Colonic mucosa (tissue), 4 donors: ENCODE results near the gene DMBX1. TPM values are rescaled to one million over a fixed set of nuclear protein-coding genes. Genes with fewer than 3 reads are reported as not detected.

Source experiments
- DNase-seq: peaks from one replicate; pipeline ENCODE4 v3.0.0-alpha.2; 2020
- H3K27ac ChIP-seq: fragments of 200-600 bp; one replicate; pipeline ENCODE4 v1.8.0; 2021
- H3K27me3 ChIP-seq: fragments of 200-600 bp; one replicate; pipeline ENCODE4 v1.8.0; 2021
- H3K36me3 ChIP-seq: fragments of 200-600 bp; one replicate; pipeline ENCODE4 v1.8.0; 2021
- H3K4me1 ChIP-seq: fragments of 200-600 bp; one replicate; pipeline ENCODE4 v1.8.0; 2021; ENCODE audit warnings: mild to moderate bottlenecking
- H3K4me3 ChIP-seq: fragments of 200-600 bp; one replicate; pipeline ENCODE4 v1.8.0; 2021
- H3K9ac ChIP-seq, 2 donors: one replicate each; pipeline ENCODE4 v1.7.0; 2013; ENCODE audit warnings: control low read depth in 2 of 2, low read depth in 2 of 2, low read length in 2 of 2
- H3K9me3 ChIP-seq: fragments of 200-600 bp; one replicate; pipeline ENCODE4 v1.8.0; 2021
- CTCF ChIP-seq: fragments of 200-600 bp; IDR thresholded peaks from one replicate; pipeline ENCODE4 v1.8.0; 2022; ENCODE audit warnings: antibody characterized with exemption, mild to moderate bottlenecking
- intact Hi-C: fragments of 100-400 bp; cut with DNase I; formaldehyde crosslinking; loops from one replicate; pipeline ENCODE4 v1.14.1; 2022
- total RNA-seq, 2 donors: library from RNA; stranded (reverse); fragmentation: NEBNext Ultra II Directional in 1 of 2; extraction: Animal tissue kit (Norgen Biotek cat#: 25700) in 1 of 2; gene quantifications; one replicate each; pipeline ENCODE4 v1.2.1, GENCODE V29; 2021
- donor health status: healthy.
- donor health status: DM: no; HTN: no; CAD: no.
- donor health status: DM: no; HTN: no; CAD: no.

The DMBX1 gene
- total RNA-seq: not detected

GRCh38 chr1:46489638-46490405 lies at the start of gene DMBX1:
TSS of gene DMBX1 (plus strand) at chr1:46489836. CDS start at chr1:46507011, 17,175 bp downstream.
- intact Hi-C loops: no loop called here
- Histone ChIP-seq H3K27me3 (peaks cover 92% of the 10 kb centered on the region), H3K27ac (no peak within 1 kb of the TSS), H3K36me3 (no peaks in the 10 kb centered on the region), H3K9me3 (no peaks in the 10 kb centered on the region), H3K4me1 (peaks cover 6% of the 10 kb centered on the region), H3K4me3 (peak within 1 kb of the TSS; percentile 29), H3K9ac (no peak within 1 kb of the TSS)
- no peak for TF ChIP-seq CTCF
- peak; percentile 65 for DNase-seq

GRCh38 chr1:46440478-46440877 lies 49.2 kb upstream of the DMBX1 start:
- Histone ChIP-seq H3K27me3 (no peaks in the 10 kb centered on the region), H3K9ac (no peak overlapping the region), H3K9me3 (no peaks in the 10 kb centered on the region), H3K27ac (no peak overlapping the region), H3K4me3 (no peak overlapping the region), H3K4me1 (no peaks in the 10 kb centered on the region), H3K36me3 (no peaks in the 10 kb centered on the region)
- intact Hi-C loops: loop anchor here (10.0 kb wide), 1 partner anchor 284 kb away; no protein-coding TSS in a partner anchor
- TF ChIP-seq CTCF: no peak
- no peak for DNase-seq

- intact Hi-C loops: loop anchor here (10.0 kb wide), 1 partner anchor 282 kb away; no protein-coding TSS in a partner anchor
- peak overlapping the region; percentile 18 to 52 for H3K9ac ChIP-seq
- peak; percentile 89 for DNase-seq
- no peak overlapping the region for H3K27ac ChIP-seq
- no peaks in the 10 kb centered on the region for H3K9me3 ChIP-seq
- peaks cover 7% of the 10 kb centered on the region for H3K27me3 ChIP-seq
- TF ChIP-seq CTCF: peak; percentile 98
- no peaks in the 10 kb centered on the region for H3K4me1 ChIP-seq
- H3K4me3 ChIP-seq: peak overlapping the region; percentile 12
- no peaks in the 10 kb centered on the region for H3K36me3 ChIP-seq
Observed at GRCh38 chr1:46442317-46443161, 47.1 kb upstream of the DMBX1 start.

- Histone ChIP-seq H3K4me1 (no peaks in the 10 kb centered on the region), H3K36me3 (no peaks in the 10 kb centered on the region), H3K27me3 (peaks cover 25% of the 10 kb centered on the region), H3K27ac (no peak overlapping the region), H3K4me3 (no peak overlapping the region), H3K9me3 (no peaks in the 10 kb centered on the region), H3K9ac (no peak overlapping the region)
- TF ChIP-seq CTCF: no peak
- intact Hi-C loops: loop anchor here (10.0 kb wide), 1 partner anchor 280 kb away; no protein-coding TSS in a partner anchor
- DNase-seq: no peak
Observed at GRCh38 chr1:46444466-46444865, 45.2 kb upstream of the DMBX1 start.

GRCh38 chr1:46445773-46446256 lies 43.8 kb upstream of the DMBX1 start:
- Histone ChIP-seq H3K4me3 (no peak overlapping the region), H3K9ac (no peak overlapping the region), H3K27ac (no peak overlapping the region), H3K9me3 (no peaks in the 10 kb centered on the region), H3K36me3 (no peaks in the 10 kb centered on the region), H3K27me3 (peaks cover 29% of the 10 kb centered on the region), H3K4me1 (no peaks in the 10 kb centered on the region)
- no peak for TF ChIP-seq CTCF
- intact Hi-C loops: loop anchor here (5.0 to 10.0 kb wide), 2 partner anchors 81 to 279 kb away; no protein-coding TSS in a partner anchor
- no peak for DNase-seq
